Trophoblast cell (in vitro differentiated cells and primary cell): ENCODE results near the gene THAP3.
A peak's percentile ranks its signal among the peaks of the same experiment; 100 is the strongest.

ENCODE experiments used
- DNase-seq, 2 donors: peaks; one replicate each; pipeline ENCODE4 v3.0.0-alpha.2; 2016
- H2AFZ ChIP-seq: 2 replicates; pipeline ENCODE4 v1.6.1; 2013; ENCODE audit warnings: low read length, moderate library complexity, mild to moderate bottlenecking; ENCODE audit not compliant: insufficient read depth, poor library complexity
- H2AK5ac ChIP-seq: 2 replicates; pipeline ENCODE4 v1.6.1; 2013; ENCODE audit warnings: mild to moderate bottlenecking, low read length
- H2BK120ac ChIP-seq: 2 replicates; pipeline ENCODE4 v1.6.1; 2013; ENCODE audit warnings: low read length, mild to moderate bottlenecking, moderate library complexity; ENCODE audit not compliant: insufficient read depth, poor library complexity
- H2BK12ac ChIP-seq: 2 replicates; pipeline ENCODE4 v1.6.1; 2013; ENCODE audit warnings: mild to moderate bottlenecking, low read length, moderate library complexity
- H2BK5ac ChIP-seq: 2 replicates; pipeline ENCODE4 v1.6.1; 2013; ENCODE audit warnings: low read length, low read depth, moderate library complexity, mild to moderate bottlenecking; ENCODE audit not compliant: poor library complexity
- H3K14ac ChIP-seq: 2 replicates; pipeline ENCODE4 v1.6.1; 2013; ENCODE audit warnings: mild to moderate bottlenecking, low read length
- H3K18ac ChIP-seq: 2 replicates; pipeline ENCODE4 v1.6.1; 2013; ENCODE audit warnings: mild to moderate bottlenecking, low read length
- H3K23ac ChIP-seq: 2 replicates; pipeline ENCODE4 v1.6.1; 2013; ENCODE audit warnings: low read length
- H3K27ac ChIP-seq: 2 replicates; pipeline ENCODE4 v1.5.1; 2013; ENCODE audit warnings: low read depth, mild to moderate bottlenecking, inconsistent platforms, low read length, moderate library complexity
- H3K27me3 ChIP-seq: 2 replicates; pipeline ENCODE4 v1.6.1; 2013; ENCODE audit warnings: inconsistent platforms, mild to moderate bottlenecking, low read length, moderate library complexity; ENCODE audit not compliant: insufficient read depth
- H3K36me3 ChIP-seq, 2 experiments: 1 replicate in 1 of 2; 2 replicates in 1 of 2; pipeline ENCODE4 v1.6.1; 2013; ENCODE audit warnings: low read length in 2 of 2, mild to moderate bottlenecking in 2 of 2, moderate library complexity in 1 of 2; ENCODE audit not compliant: insufficient read depth in 2 of 2, control insufficient read depth in 1 of 2
- H3K4ac ChIP-seq: 2 replicates; pipeline ENCODE4 v1.6.1; 2013; ENCODE audit warnings: low read depth, mild to moderate bottlenecking, low read length, moderate library complexity
- H3K4me1 ChIP-seq, 2 experiments: 1 replicate in 1 of 2; 2 replicates in 1 of 2; pipeline ENCODE4 v1.6.1; 2013; ENCODE audit warnings: low read length in 2 of 2, mild to moderate bottlenecking in 2 of 2, moderate library complexity in 1 of 2; ENCODE audit not compliant: insufficient read depth in 2 of 2, control insufficient read depth in 1 of 2
- H3K4me2 ChIP-seq: 2 replicates; pipeline ENCODE4 v1.6.1; 2013; ENCODE audit warnings: inconsistent platforms, mild to moderate bottlenecking, low read length, moderate library complexity
- H3K4me3 ChIP-seq: 2 replicates; pipeline ENCODE4 v1.5.1; 2013; ENCODE audit warnings: mild to moderate bottlenecking, low read depth, low read length, inconsistent platforms
- H3K79me1 ChIP-seq: one replicate; pipeline ENCODE4 v1.6.1; 2013; ENCODE audit warnings: low read length
- H3K79me2 ChIP-seq: 2 replicates; pipeline ENCODE4 v1.6.1; 2013; ENCODE audit warnings: low read length, mild to moderate bottlenecking; ENCODE audit not compliant: control insufficient read depth, insufficient read depth, poor library complexity
- H3K9ac ChIP-seq: 2 replicates; pipeline ENCODE4 v1.6.1; 2013; ENCODE audit warnings: mild to moderate bottlenecking, low read length
- H3K9me3 ChIP-seq: 2 replicates; pipeline ENCODE4 v1.6.1; 2013; ENCODE audit warnings: low read depth, mild to moderate bottlenecking, control low read depth, inconsistent platforms, low read length; ENCODE audit not compliant: insufficient read depth
- H4K12ac ChIP-seq: 2 replicates; pipeline ENCODE4 v1.6.1; 2013; ENCODE audit warnings: low read depth, mild to moderate bottlenecking, low read length, moderate library complexity
- H4K8ac ChIP-seq: 2 replicates; pipeline ENCODE4 v1.6.1; 2013; ENCODE audit warnings: low read depth, mild to moderate bottlenecking, low read length, moderate library complexity
- H4K91ac ChIP-seq: one replicate; pipeline ENCODE4 v1.6.1; 2013; ENCODE audit warnings: low read depth, mild to moderate bottlenecking, low read length, moderate library complexity
- WGBS: extraction: QIAGEN DNeasy Blood & Tissue Kit; methylation state at CpG from one replicate; pipeline ENCODE4 v1.1.7; 2013; ENCODE audit warnings: missing lambda C conversion rate; ENCODE audit not compliant: insufficient read length, insufficient coverage; ENCODE audit errors: extremely low coverage; 5-methylcytosine and 5-hydroxymethylcytosine counted together

The THAP3 gene

DNA sequence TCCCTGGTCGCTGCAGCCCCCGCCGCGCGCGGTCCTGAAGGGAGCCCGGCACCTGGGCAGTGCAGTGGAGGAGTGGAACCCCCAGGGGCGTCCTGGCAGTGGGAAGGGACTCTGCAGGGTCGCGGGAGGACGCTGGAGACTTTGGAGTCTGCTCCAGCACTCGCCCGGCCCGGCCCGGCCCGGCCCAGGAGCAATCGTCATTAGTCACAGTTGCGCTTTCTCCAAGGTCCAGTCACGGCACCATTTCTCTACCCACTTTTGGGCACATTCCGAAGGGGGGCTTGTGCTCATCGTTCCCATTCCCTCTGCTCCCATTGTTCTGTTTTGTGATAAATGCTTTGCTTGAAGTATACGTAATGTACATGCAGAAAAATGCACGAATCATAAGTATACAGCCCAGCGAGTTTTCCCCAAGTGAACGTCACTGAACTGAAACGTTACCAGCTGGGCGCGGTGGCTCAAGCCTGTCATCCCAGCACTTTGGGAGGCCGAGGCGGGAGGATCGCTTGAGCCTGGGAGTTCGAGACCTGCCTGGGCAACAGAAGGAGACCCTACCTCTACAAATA lies 999 bp downstream of the THAP3 start:
- Histone ChIP-seq H3K27me3 (no peaks in the 10 kb centered on the region), H3K4me3 (peak overlapping the region; percentile 82), H4K8ac (peak overlapping the region; percentile 86), H3K4ac (peak overlapping the region; percentile 93), H3K79me2 (peaks cover 11% of the 10 kb centered on the region), H3K36me3 (peaks cover 56 to 57% of the 10 kb centered on the region in 2 experiments), H3K9ac (peak overlapping the region; percentile 75), H4K91ac (peak overlapping the region; percentile 77), H4K12ac (peak overlapping the region; percentile 73), H2BK120ac (peak overlapping the region; percentile 74), H3K79me1 (peaks cover 20% of the 10 kb centered on the region), H2BK12ac (no peak overlapping the region), H3K9me3 (peaks cover 4% of the 10 kb centered on the region), H3K27ac (peak overlapping the region; percentile 50), H3K4me1 (peaks cover 23 to 29% of the 10 kb centered on the region in 2 experiments), H3K18ac (peak overlapping the region; percentile 57), H2AK5ac (peak overlapping the region; percentile 30), H3K14ac (peak overlapping the region; percentile 88), H2BK5ac (peak overlapping the region; percentile 51), H3K23ac (no peak overlapping the region), H3K4me2 (peak overlapping the region; percentile 86), H2AFZ (peak overlapping the region; percentile 68)
- DNase-seq: peak in 1 of 2 donors; percentile 49
- no CpG with 5 or more reads among the region's 32 CpGs for WGBS

DNA sequence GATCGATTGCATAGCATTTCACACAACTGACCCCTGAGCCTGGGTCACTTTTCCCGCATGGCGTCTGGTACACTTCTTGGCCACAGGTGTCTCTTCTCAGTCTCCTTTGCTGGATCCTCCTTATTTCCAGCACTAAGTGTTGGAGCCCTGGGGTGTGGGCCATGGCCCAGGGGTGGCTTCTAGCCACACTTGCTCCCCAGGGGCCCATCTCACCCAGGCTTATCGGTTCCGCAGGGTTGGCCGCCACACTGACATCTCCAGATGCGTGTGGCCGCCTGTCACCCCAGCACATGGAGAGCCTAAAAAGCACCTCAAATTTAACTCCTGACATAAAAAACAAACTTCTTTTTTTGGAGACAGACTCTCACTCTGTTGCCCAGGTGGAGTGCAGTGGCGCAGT lies 2.4 kb downstream of the THAP3 start:
- DNase-seq: no peak
- Histone ChIP-seq H3K14ac (no peak overlapping the region), H3K4me2 (no peak overlapping the region), H3K79me2 (peaks cover 11% of the 10 kb centered on the region), H3K4me3 (no peak overlapping the region), H2AFZ (no peak overlapping the region), H2BK12ac (no peak overlapping the region), H4K8ac (no peak overlapping the region), H3K4me1 (peaks cover 17 to 20% of the 10 kb centered on the region in 2 experiments), H3K9ac (no peak overlapping the region), H3K23ac (no peak overlapping the region), H3K79me1 (peaks cover 20% of the 10 kb centered on the region), H2AK5ac (no peak overlapping the region), H2BK120ac (no peak overlapping the region), H3K27me3 (no peaks in the 10 kb centered on the region), H3K4ac (peak overlapping the region; percentile 17), H2BK5ac (no peak overlapping the region), H4K91ac (no peak overlapping the region), H3K36me3 (peaks cover 47% of the 10 kb centered on the region in 2 experiments), H3K18ac (no peak overlapping the region), H3K9me3 (no peaks in the 10 kb centered on the region), H3K27ac (no peak overlapping the region), H4K12ac (no peak overlapping the region)
- no CpG with 5 or more reads among the region's 9 CpGs for WGBS

- peak overlapping the region; percentile 16 for H3K18ac ChIP-seq
- no peak overlapping the region for H2BK5ac ChIP-seq
- no peak overlapping the region for H4K12ac ChIP-seq
- H3K4ac ChIP-seq: no peak overlapping the region
- H2AFZ ChIP-seq: no peak overlapping the region
- H3K4me2 ChIP-seq: no peak overlapping the region
- no peak overlapping the region for H4K91ac ChIP-seq
- peaks cover 14% of the 10 kb centered on the region for H3K79me1 ChIP-seq
- no peak overlapping the region for H3K23ac ChIP-seq
- DNase-seq: no peak
- WGBS: no CpG with 5 or more reads among the region's 21 CpGs
- peaks cover 48 to 51% of the 10 kb centered on the region in 2 experiments for H3K36me3 ChIP-seq
- H3K14ac ChIP-seq: no peak overlapping the region
- no peak overlapping the region for H4K8ac ChIP-seq
- H2BK120ac ChIP-seq: no peak overlapping the region
- no peak overlapping the region for H2AK5ac ChIP-seq
- no peak overlapping the region for H3K4me3 ChIP-seq
- H3K4me1 ChIP-seq: peaks cover 7 to 10% of the 10 kb centered on the region in 2 experiments
- H2BK12ac ChIP-seq: no peak overlapping the region
- no peak overlapping the region for H3K27ac ChIP-seq
- H3K9ac ChIP-seq: no peak overlapping the region
- peaks cover 9% of the 10 kb centered on the region for H3K79me2 ChIP-seq
- no peaks in the 10 kb centered on the region for H3K9me3 ChIP-seq
- no peaks in the 10 kb centered on the region for H3K27me3 ChIP-seq
These were observed 3.3 kb downstream of the THAP3 start for GRCh38 chr1:6627841-6628545.

- Histone ChIP-seq H3K9ac (no peak overlapping the region), H3K4me3 (no peak overlapping the region), H3K4me1 (peaks cover 5% of the 10 kb centered on the region in 2 experiments), H2BK120ac (no peak overlapping the region), H3K79me2 (peaks cover 9% of the 10 kb centered on the region), H3K27me3 (no peaks in the 10 kb centered on the region), H4K12ac (no peak overlapping the region), H3K36me3 (peaks cover 54 to 56% of the 10 kb centered on the region in 2 experiments), H2BK5ac (no peak overlapping the region), H3K23ac (no peak overlapping the region), H3K79me1 (peaks cover 9% of the 10 kb centered on the region), H3K14ac (no peak overlapping the region), H3K9me3 (no peaks in the 10 kb centered on the region), H4K8ac (no peak overlapping the region), H3K4me2 (no peak overlapping the region), H3K18ac (no peak overlapping the region), H2AFZ (no peak overlapping the region), H3K27ac (no peak overlapping the region), H3K4ac (no peak overlapping the region), H2BK12ac (no peak overlapping the region), H4K91ac (no peak overlapping the region), H2AK5ac (no peak overlapping the region)
- WGBS: no CpG with 5 or more reads among the region's 12 CpGs
- no peak for DNase-seq
These were observed 4.4 kb downstream of the THAP3 start for GRCh38 chr1:6628971-6629479.
